CD4-positive, alpha-beta T cell treated with Interleukin-4 for 4 hours (primary cell): Measurements from ENCODE around the gene ENO1.
A peak's percentile ranks its signal among the peaks of the same experiment; 100 is the strongest.

Source experiments
- DNase-seq: peaks from one replicate; pipeline ENCODE4 v3.0.0-alpha.2; 2020

The ENO1 gene

GRCh38 chr1:8870103-8870502 is 8.4 kb downstream of the ENO1 start:
- DNase-seq, result no peak

GRCh38 chr1:8867878-8868567 is 10.5 kb downstream of the ENO1 start:
- DNase-seq, result no peak

DNA sequence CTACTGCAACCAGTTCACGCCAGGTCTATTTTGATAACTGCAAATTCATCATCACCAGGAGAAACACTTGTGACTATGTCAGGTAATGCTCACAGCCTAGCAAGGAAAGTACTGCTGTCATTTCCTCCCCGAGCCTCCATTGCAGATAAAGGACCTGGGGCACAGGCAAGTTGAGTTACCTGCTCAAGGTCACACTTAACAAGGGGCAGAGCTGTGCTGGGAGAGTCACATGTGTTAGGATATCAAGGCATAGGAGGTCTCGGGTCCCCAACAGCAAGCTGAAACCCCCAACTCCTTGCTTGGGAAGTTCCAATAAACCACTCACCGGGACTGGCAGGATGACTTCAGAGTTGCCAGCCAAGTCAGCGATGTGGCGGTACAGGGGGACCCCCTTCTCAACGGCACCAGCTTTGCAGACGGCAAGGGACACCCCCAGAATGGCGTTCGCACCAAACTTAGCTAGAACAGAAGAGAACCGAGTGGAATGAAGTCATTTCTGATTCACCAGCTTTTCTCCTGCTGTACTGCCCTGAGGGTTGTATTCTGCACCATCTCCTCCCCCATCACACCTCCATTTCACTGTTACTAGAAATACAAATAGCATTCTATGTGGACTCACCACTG is 11.6 kb downstream of the ENO1 start:
- no peak for DNase-seq

GRCh38 chr1:8866173-8866791 is 12.2 kb downstream of the ENO1 start:
- no peak for DNase-seq

GRCh38 chr1:8864713-8865344 is 13.7 kb downstream of the ENO1 start:
- DNase-seq, result no peak

DNA sequence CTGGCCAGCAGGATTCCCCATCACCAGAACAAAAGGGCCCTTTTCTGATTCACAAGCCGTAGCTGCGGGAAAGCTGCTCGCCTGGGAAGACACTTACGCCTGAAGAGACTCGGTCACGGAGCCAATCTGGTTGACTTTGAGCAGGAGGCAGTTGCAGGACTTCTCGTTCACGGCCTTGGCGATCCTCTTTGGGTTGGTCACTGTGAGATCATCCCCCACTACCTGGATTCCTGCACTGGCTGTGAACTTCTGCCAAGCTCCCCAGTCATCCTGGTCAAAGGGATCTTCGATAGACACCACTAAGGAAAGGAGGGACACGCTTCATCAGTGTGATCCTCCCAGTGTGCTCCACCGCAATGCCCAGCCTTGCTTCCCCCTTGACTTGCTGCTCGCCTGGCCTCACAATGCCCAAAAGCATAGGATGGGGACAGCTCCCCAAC is 14.7 kb downstream of the ENO1 start:
- no peak for DNase-seq

GRCh38 chr1:8863138-8863537 is 15.3 kb downstream of the ENO1 start:
- no peak for DNase-seq

- DNase-seq, result peak; percentile 36
Measured at GRCh38 chr1:8862528-8862927, 16.0 kb downstream of the ENO1 start.

GRCh38 chr1:8860738-8861516 is 17.6 kb downstream of the ENO1 start:
- DNase-seq, result no peak

- DNase-seq, result peak; percentile 69
Measured at GRCh38 chr1:8858888-8859706, 19.4 kb downstream of the ENO1 start.

DNA sequence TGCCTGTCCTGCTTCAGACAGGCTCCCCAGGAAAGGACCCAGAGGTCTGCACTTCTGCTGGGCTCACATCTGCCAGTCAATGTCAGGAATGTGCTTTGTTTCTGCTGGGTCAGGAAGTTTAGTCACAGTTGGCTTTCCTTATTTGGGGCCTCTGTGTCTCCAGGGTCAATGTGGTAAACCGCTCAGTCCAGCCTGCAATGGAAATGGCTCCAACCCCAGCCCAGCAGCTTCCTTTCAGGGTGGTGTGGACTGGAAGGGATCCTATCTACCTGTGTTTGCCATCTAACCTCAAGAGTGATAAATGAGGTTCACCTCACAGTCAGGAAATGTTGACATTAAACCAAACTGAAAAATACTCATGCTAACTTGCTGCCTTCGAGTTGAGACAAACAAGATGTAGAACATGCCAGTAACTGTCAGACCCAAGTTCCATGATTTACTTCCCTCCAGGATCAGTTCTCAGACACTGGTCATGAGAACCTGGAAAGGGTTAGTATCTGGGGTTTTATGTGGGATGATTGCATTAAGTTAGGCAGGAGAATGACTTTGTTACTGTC is 20.3 kb downstream of the ENO1 start:
- no peak for DNase-seq

DNA sequence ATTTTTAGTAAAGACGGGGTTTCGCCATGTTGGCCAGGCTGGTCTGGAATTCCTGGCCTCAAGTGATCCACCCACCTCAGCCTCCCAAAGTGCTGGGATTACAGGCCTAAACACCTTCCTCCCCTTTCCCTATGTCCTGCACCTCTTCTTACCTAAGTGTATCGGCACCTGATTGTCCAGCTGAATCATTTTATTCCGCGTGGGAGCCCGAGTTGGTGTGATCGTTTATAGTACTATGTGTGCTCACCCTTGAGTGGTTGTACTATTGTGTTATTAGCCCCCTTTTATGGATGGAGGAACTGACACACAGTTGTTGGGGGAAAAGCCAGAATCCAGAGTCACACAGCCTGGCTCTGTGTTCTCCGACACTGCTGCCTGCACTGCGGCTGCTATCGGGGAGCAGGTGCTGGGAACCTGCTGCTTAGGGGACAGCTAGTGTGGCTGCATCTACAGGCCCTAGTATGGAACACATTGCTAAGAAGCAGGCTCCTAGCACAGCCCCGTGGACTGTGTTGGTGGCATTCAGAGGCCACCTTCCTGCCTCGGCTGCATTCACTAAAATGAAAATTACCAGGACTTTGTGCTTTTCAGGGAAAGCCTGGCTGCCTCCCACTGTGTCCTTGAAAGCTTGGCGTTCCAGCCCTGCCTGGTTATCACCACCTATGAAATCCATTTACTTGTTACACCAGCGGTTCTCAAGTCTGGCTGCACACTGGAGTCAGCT is 21.6 kb downstream of the ENO1 start:
- no peak for DNase-seq

DNA sequence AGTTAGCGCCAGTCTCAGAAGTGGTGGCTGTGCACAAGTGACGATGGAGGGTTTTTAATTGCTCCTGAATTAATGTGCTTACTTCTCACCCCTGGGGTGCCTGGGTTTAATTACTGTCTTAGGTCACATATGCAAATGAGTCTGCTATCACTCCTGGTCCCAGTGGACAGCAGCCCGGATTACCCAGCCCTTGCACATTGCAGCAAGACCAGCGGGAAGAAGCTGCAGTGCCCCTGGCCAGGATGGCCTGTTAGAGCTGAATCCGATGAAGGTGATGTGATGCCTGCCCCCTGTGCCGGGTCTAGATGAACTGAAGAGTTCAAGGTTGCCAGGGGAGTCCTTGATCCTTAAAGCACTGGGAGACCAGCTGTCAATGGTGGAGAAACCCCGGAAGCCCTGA is 24.2 kb downstream of the ENO1 start:
- no peak for DNase-seq

- DNase-seq, result no peak
Measured at GRCh38 chr1:8851060-8851459, 27.4 kb downstream of the ENO1 start.

DNA sequence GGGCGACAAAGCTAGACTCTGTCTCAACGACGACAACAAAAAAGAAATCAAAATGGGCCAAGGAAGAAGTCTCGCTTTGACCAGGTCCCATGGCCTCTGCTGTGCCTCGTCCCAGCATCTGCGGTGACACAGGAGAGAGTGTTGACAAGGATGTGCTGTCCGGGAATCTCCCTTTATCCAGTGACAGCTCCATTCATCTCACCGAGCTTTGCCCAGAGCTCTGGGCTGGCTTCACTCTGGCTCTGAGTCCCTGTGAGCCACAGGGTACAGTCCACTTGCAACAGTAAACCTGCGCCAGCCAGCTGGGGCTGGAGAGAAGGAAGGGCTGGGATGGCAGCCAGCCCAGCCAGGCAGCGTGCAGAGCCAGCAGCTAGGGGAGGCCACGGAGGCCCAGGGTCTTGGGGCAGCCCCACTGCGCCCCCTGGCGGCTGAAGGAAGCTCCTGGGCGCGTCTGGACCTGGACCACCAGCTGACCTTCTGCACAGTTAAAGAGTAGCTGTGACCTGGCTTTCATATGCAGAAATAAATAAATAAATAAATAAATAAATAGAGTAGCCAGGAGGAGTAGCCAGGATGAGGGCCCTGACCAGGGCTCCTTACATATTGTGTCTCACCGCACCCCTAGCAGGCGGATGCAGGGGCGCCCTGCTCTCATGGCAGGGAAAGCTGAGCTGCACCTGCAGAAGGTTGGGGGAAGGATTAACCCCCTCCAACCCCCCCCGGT is 29.7 kb downstream of the ENO1 start:
- DNase-seq, result peak; percentile 52

GRCh38 chr1:8847990-8848389 is 30.5 kb downstream of the ENO1 start:
- no peak for DNase-seq

DNA sequence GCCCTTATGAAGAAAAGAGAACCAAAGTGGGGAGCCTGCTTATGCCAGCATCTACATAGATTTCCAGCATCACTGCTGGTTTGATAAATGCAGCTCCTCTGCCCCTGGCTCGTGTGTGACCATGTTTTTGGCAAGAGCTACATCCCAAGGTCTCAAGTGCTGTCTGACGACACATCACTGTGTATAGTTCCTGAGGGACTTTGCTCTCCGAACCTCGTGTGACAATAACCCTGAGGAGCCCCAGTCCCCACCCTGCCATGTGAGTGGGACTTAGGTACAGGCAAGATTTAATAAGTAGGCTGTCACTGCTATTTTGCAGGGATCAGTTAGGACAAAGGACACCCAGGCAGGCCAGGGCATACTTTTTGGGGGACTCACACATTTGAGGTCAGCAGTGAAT is 32.2 kb downstream of the ENO1 start:
- DNase-seq, result no peak

- DNase-seq, result no peak
Measured at GRCh38 chr1:8845104-8846097, 33.1 kb downstream of the ENO1 start.

DNA sequence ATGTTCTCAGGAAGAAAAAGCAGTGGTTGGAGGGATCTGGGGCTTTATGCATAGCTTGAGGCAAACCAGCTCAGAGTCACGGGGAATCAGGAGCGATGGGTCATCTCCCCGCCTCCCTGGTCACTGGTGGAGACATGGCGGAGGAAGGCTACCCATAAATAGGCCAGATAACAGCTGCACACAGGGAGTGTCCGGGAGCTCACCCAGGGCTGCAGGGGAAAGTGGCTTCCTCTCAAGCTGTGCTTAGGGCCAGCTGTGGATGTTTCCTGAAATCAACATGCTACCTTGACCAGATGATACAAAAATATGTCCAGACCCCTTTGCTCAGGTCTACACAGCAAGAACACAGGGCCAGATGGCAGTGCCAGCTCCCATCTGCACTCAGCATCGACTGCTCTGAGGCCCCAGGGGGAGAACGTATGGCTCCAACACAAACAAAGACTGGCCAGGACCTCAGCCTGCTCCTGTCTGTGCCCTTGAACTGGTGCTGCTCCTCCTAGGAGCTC is 33.9 kb downstream of the ENO1 start:
- DNase-seq, result no peak
